ENCODE data around the gene PITPNM1.

DNA sequence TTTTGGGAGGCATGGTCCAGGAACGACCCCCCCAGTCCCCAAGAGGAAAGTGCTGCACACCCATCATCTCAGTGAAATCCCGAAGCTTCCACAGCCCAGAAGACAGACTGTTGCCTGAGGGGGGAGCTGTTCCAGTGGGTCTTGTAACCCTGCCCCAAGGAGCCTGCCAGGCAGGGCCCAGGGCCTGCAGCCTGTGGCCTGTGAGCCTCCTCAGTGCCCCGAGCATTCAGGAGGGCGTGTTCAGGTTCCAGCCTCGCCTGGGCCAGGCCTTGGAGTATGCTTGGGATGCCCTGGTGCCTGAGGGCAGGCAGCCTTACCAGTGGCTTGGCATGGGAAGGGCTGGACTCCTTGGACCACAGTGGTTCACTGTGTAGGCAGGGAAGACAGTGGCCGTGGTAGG is 36.0 kb upstream of the PITPNM1 start:
- TF ChIP-seq, protein P1, sequence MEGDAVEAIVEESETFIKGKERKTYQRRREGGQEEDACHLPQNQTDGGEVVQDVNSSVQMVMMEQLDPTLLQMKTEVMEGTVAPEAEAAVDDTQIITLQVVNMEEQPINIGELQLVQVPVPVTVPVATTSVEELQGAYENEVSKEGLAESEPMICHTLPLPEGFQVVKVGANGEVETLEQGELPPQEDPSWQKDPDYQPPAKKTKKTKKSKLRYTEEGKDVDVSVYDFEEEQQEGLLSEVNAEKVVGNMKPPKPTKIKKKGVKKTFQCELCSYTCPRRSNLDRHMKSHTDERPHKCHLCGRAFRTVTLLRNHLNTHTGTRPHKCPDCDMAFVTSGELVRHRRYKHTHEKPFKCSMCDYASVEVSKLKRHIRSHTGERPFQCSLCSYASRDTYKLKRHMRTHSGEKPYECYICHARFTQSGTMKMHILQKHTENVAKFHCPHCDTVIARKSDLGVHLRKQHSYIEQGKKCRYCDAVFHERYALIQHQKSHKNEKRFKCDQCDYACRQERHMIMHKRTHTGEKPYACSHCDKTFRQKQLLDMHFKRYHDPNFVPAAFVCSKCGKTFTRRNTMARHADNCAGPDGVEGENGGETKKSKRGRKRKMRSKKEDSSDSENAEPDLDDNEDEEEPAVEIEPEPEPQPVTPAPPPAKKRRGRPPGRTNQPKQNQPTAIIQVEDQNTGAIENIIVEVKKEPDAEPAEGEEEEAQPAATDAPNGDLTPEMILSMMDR (IDR thresholded peaks at IDR 0.05): no peak
- TF ChIP-seq POLR2A (IDR thresholded peaks at IDR 0.05): no peak

Data from body of pancreas (tissue), 4 donors.